ENCODE results near the gene CUL4A. TPM values are rescaled to one million over a fixed set of nuclear protein-coding genes. Genes with fewer than 3 reads are reported as not detected.

The CUL4A gene
- total RNA-seq, 1 donor from 2014 or later, result 81.3 TPM

GRCh38 chr13:113267642-113268405 is 58.4 kb downstream of the CUL4A start:
- Mint-ChIP-seq H3K9me3 (ENCODE audit: unreplicated experiment) (no peaks in the 10 kb centered on the region), H3K27me3 (ENCODE audit: low read depth, unreplicated experiment) (no peaks in the 10 kb centered on the region), H3K4me3 (ENCODE audit: unreplicated experiment) (no peak overlapping the region), H3K27ac (ENCODE audit: unreplicated experiment) (no peak overlapping the region), H3K36me3 (ENCODE audit: low read depth, unreplicated experiment) (peaks cover 14% of the 10 kb centered on the region), H3K4me1 (ENCODE audit: low read depth, unreplicated experiment) (no peaks in the 10 kb centered on the region)
- no peak for DNase-seq (ENCODE audit: low read depth)
- H3K27me3 ChIP-seq (ENCODE audit: insufficient read depth, low read length), result no peaks in the 10 kb centered on the region
- no peak overlapping the region for H2AFZ ChIP-seq (ENCODE audit: low read depth, low read length)
- no peak overlapping the region for H3K27ac ChIP-seq (ENCODE audit: low read depth, low read length)
- no peaks in the 10 kb centered on the region for H3K4me1 ChIP-seq (ENCODE audit: insufficient read depth, low read length)
- H3K9ac ChIP-seq (ENCODE audit: low read length), result no peak overlapping the region
- H3K9me3 ChIP-seq (ENCODE audit: insufficient read depth, low read depth, low read length), result no peaks in the 10 kb centered on the region
- H3K4me2 ChIP-seq (ENCODE audit: low read length), result no peak overlapping the region
- FAIRE-seq, result no peak
- no peak overlapping the region for H3K4me3 ChIP-seq (ENCODE audit: insufficient read depth, low read depth, low read length)
- H4K20me1 ChIP-seq (ENCODE audit: insufficient read depth, low read length), result no peaks in the 10 kb centered on the region
- no peak for TF ChIP-seq EZH2 (IDR thresholded peaks at IDR 0.05; ENCODE audit: insufficient read depth, low read length)
- no peak for TF ChIP-seq CTCF (IDR thresholded peaks at IDR 0.05; ENCODE audit: insufficient read depth, low read depth, low read length)
- peaks cover 17% of the 10 kb centered on the region for H3K36me3 ChIP-seq (ENCODE audit: insufficient read depth, low read length)
- H3K79me2 ChIP-seq (ENCODE audit: insufficient read depth, low read length), result no peaks in the 10 kb centered on the region

- H3K27ac Mint-ChIP-seq (ENCODE audit: unreplicated experiment), result no peak overlapping the region
- Histone ChIP-seq H2AFZ (ENCODE audit: low read depth, low read length) (no peak overlapping the region), H3K27ac (ENCODE audit: low read depth, low read length) (no peak overlapping the region), H3K27me3 (ENCODE audit: insufficient read depth, low read length) (no peaks in the 10 kb centered on the region), H3K9ac (ENCODE audit: low read length) (no peak overlapping the region), H3K79me2 (ENCODE audit: insufficient read depth, low read length) (no peaks in the 10 kb centered on the region), H3K9me3 (ENCODE audit: insufficient read depth, low read depth, low read length) (no peaks in the 10 kb centered on the region), H3K4me1 (ENCODE audit: insufficient read depth, low read length) (peaks cover 14% of the 10 kb centered on the region), H3K4me2 (ENCODE audit: low read length) (no peak overlapping the region), H3K36me3 (ENCODE audit: insufficient read depth, low read length) (no peaks in the 10 kb centered on the region), H3K4me3 (ENCODE audit: insufficient read depth, low read depth, low read length) (no peak overlapping the region), H4K20me1 (ENCODE audit: insufficient read depth, low read length) (no peaks in the 10 kb centered on the region)
- peaks cover 19% of the 10 kb centered on the region for H3K36me3 Mint-ChIP-seq (ENCODE audit: low read depth, unreplicated experiment)
- TF ChIP-seq CTCF (IDR thresholded peaks at IDR 0.05; ENCODE audit: insufficient read depth, low read depth, low read length) (no peak), EZH2 (IDR thresholded peaks at IDR 0.05; ENCODE audit: insufficient read depth, low read length) (no peak)
- FAIRE-seq (no peak), DNase-seq (ENCODE audit: low read depth) (no peak)
- H3K4me1 Mint-ChIP-seq (ENCODE audit: low read depth, unreplicated experiment), result peaks cover 16% of the 10 kb centered on the region
- no peaks in the 10 kb centered on the region for H3K9me3 Mint-ChIP-seq (ENCODE audit: unreplicated experiment)
- no peaks in the 10 kb centered on the region for H3K27me3 Mint-ChIP-seq (ENCODE audit: low read depth, unreplicated experiment)
- no peak overlapping the region for H3K4me3 Mint-ChIP-seq (ENCODE audit: unreplicated experiment)
Observed at GRCh38 chr13:113272031-113272430, 62.6 kb downstream of the CUL4A start.

GRCh38 chr13:113272701-113273181 is 63.3 kb downstream of the CUL4A start:
- Histone ChIP-seq H3K4me2 (ENCODE audit: low read length) (no peak overlapping the region), H3K9ac (ENCODE audit: low read length) (no peak overlapping the region), H3K4me3 (ENCODE audit: insufficient read depth, low read depth, low read length) (no peak overlapping the region), H3K9me3 (ENCODE audit: insufficient read depth, low read depth, low read length) (no peaks in the 10 kb centered on the region), H3K79me2 (ENCODE audit: insufficient read depth, low read length) (no peaks in the 10 kb centered on the region), H3K36me3 (ENCODE audit: insufficient read depth, low read length) (no peaks in the 10 kb centered on the region), H2AFZ (ENCODE audit: low read depth, low read length) (no peak overlapping the region), H3K4me1 (ENCODE audit: insufficient read depth, low read length) (peaks cover 14% of the 10 kb centered on the region), H3K27me3 (ENCODE audit: insufficient read depth, low read length) (no peaks in the 10 kb centered on the region), H4K20me1 (ENCODE audit: insufficient read depth, low read length) (no peaks in the 10 kb centered on the region), H3K27ac (ENCODE audit: low read depth, low read length) (no peak overlapping the region)
- H3K4me1 Mint-ChIP-seq (ENCODE audit: low read depth, unreplicated experiment), result peaks cover 16% of the 10 kb centered on the region
- FAIRE-seq, result no peak
- peaks cover 21% of the 10 kb centered on the region for H3K36me3 Mint-ChIP-seq (ENCODE audit: low read depth, unreplicated experiment)
- DNase-seq (ENCODE audit: low read depth), result no peak
- H3K9me3 Mint-ChIP-seq (ENCODE audit: unreplicated experiment), result no peaks in the 10 kb centered on the region
- H3K4me3 Mint-ChIP-seq (ENCODE audit: unreplicated experiment), result no peak overlapping the region
- TF ChIP-seq CTCF (IDR thresholded peaks at IDR 0.05; ENCODE audit: insufficient read depth, low read depth, low read length) (no peak), EZH2 (IDR thresholded peaks at IDR 0.05; ENCODE audit: insufficient read depth, low read length) (no peak)
- H3K27me3 Mint-ChIP-seq (ENCODE audit: low read depth, unreplicated experiment), result peaks cover 3% of the 10 kb centered on the region
- H3K27ac Mint-ChIP-seq (ENCODE audit: unreplicated experiment), result no peak overlapping the region
